Ishikawa (cell line): ENCODE measurements around the gene FAM163B.

ENCODE experiments used
- CREB1 ChIP-seq: IDR thresholded peaks from 2 replicates; pipeline ENCODE4 v1.6.1; 2012; ENCODE audit warnings: low read depth
- FOXM1 ChIP-seq: IDR thresholded peaks from 2 replicates; pipeline ENCODE4 v1.6.1; 2012; ENCODE audit warnings: low read depth, borderline replicate concordance
- NFIC ChIP-seq: IDR thresholded peaks from 2 replicates; pipeline ENCODE4 v1.6.1; 2012
- RAD21 ChIP-seq: IDR thresholded peaks from 2 replicates; pipeline ENCODE4 v1.6.1; 2012; ENCODE audit warnings: low read depth
- TAF1 ChIP-seq: IDR thresholded peaks from 2 replicates; pipeline ENCODE4 v1.6.1; 2012; ENCODE audit warnings: low read depth, mild to moderate bottlenecking
- TEAD4 ChIP-seq: IDR thresholded peaks from 2 replicates; pipeline ENCODE4 v1.6.1; 2012
- YY1 ChIP-seq: IDR thresholded peaks from 2 replicates; pipeline ENCODE4 v1.6.1; 2012; ENCODE audit warnings: low read depth
- TF ChIP-seq, protein P1 (sequence below): IDR thresholded peaks from 2 replicates; pipeline ENCODE4 v1.6.1; 2012

DNA sequence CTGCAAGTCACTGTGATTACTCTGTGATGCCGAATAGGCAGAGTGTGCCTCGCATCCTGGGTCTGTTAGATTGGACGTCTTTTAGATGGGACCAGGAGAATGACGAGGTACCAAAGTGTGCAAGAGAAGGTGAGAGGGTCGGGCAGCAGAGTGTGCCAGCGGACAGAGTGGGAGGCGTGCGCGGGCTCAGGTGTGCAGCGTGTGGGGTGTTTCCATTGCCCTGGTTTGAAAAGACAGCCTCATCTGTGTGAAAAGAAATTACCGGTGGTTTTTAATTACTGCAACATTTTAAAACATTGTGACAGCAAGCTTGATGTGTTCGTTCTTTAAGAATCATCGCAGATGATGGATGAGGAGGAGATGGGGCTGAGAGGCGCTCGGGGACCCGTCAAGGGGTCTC, 4.2 kb upstream of the FAM163B start:
- TF ChIP-seq TAF1: no peak
- TF ChIP-seq CREB1: no peak
- no peak for TF ChIP-seq RAD21
- TF ChIP-seq YY1: no peak
- no peak for TF ChIP-seq NFIC
- TF ChIP-seq, protein P1, sequence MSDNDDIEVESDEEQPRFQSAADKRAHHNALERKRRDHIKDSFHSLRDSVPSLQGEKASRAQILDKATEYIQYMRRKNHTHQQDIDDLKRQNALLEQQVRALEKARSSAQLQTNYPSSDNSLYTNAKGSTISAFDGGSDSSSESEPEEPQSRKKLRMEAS: no peak
- TF ChIP-seq TEAD4: no peak
- TF ChIP-seq FOXM1: no peak
